ENCODE data around the gene OR51D1.

Gene OR51D1

DNA sequence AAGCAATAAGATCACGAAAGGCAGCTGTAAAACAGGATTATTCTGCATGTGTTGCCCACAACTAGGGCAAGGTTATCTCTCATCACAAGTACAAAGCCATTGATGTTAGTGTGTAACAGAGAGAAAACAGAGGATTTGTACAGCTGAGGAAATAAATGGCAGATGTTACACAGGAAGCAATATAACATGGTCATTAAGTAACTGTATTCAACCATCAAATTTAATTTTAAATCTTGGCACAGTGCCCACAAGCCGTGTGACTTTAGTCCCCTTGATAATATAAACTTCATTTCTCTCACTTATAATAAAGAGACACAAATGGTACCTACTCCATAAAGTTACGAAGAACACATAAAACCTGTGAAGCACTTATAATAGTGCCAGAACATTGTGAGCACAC is 43.1 kb downstream of the OR51D1 start:
- no peak for DNase-seq (ENCODE audit: extremely low spot score)
- TF ChIP-seq SUZ12 (IDR thresholded peaks at IDR 0.05) (no peak), LEF1 (IDR thresholded peaks at IDR 0.05; ENCODE audit: borderline replicate concordance) (no peak), HDGF (IDR thresholded peaks at IDR 0.05; ENCODE audit: borderline replicate concordance) (no peak), BHLHE40 (IDR thresholded peaks at IDR 0.05; ENCODE audit: borderline replicate concordance) (no peak), FOXM1 (IDR thresholded peaks at IDR 0.05; ENCODE audit: borderline replicate concordance) (no peak), ZNF384 (IDR thresholded peaks at IDR 0.05) (no peak), TARDBP (IDR thresholded peaks at IDR 0.05) (no peak), NFRKB (IDR thresholded peaks at IDR 0.05) (no peak), CTBP1 (IDR thresholded peaks at IDR 0.05; ENCODE audit: borderline replicate concordance) (no peak), L3MBTL2 (conservative IDR thresholded peaks at IDR 0.05) (no peak), ELF4 (IDR thresholded peaks at IDR 0.05) (no peak), ARNT (IDR thresholded peaks at IDR 0.05) (no peak), SP1 (IDR thresholded peaks at IDR 0.05) (no peak), FOXA1 (IDR thresholded peaks at IDR 0.05) (no peak)
- TF ChIP-seq, protein P1, sequence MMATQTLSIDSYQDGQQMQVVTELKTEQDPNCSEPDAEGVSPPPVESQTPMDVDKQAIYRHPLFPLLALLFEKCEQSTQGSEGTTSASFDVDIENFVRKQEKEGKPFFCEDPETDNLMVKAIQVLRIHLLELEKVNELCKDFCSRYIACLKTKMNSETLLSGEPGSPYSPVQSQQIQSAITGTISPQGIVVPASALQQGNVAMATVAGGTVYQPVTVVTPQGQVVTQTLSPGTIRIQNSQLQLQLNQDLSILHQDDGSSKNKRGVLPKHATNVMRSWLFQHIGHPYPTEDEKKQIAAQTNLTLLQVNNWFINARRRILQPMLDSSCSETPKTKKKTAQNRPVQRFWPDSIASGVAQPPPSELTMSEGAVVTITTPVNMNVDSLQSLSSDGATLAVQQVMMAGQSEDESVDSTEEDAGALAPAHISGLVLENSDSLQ (IDR thresholded peaks at IDR 0.05), result no peak
- CTCF ChIA-PET, result no interaction called here
- POLR2A ChIA-PET, result no interaction called here

DNA sequence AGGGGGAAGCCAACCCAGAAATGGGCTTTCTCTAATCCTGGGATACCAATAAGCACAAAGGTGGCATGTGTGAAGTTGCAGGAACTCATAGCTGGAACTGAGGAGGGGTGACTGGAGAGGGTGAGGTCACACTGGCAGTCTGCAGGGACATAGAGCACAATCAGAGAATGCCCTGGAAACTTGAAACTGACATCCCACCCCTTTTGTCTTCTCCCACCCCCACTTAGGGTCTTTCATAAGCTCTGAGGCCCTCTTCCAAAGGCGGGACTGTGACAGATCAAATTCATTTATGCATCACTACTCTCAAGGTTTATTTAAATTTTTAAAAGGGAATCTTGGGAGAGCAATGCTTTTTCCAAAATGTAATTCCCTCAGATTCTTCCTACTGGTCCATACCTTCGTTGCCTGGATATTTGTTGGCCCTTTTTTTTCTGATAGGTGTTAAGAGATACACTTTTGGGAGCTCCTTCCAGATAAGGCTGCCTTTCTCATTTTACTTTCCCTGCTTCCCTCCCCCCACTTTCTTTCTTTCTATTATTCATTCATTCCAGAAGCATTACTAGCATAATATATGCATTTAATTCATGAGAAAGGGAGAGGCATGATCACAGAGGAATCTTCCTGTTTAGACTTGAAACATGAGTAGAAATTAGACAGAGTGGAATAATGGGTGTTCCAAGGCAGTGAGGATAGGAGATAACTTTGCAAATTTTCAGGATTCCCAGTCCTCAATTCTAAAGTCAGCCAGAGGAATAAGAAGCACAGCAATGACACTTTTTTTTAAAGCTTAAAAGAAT is 45.5 kb downstream of the OR51D1 start:
- POLR2A ChIA-PET, result no interaction called here
- DNase-seq (ENCODE audit: extremely low spot score), result no peak
- CTCF ChIA-PET, result interaction anchor here (0.6 kb wide), 1 partner anchor 501 kb away, joined by 5 read pairs; no protein-coding TSS in a partner anchor
- TF ChIP-seq SUZ12 (IDR thresholded peaks at IDR 0.05) (no peak), BHLHE40 (IDR thresholded peaks at IDR 0.05; ENCODE audit: borderline replicate concordance) (no peak), HDGF (IDR thresholded peaks at IDR 0.05; ENCODE audit: borderline replicate concordance) (no peak), SP1 (IDR thresholded peaks at IDR 0.05) (no peak), LEF1 (IDR thresholded peaks at IDR 0.05; ENCODE audit: borderline replicate concordance) (no peak), FOXM1 (IDR thresholded peaks at IDR 0.05; ENCODE audit: borderline replicate concordance) (no peak), ELF4 (IDR thresholded peaks at IDR 0.05) (no peak), NFRKB (IDR thresholded peaks at IDR 0.05) (no peak), ZNF384 (IDR thresholded peaks at IDR 0.05) (no peak), FOXK2 (IDR thresholded peaks at IDR 0.05) (no peak), CTBP1 (IDR thresholded peaks at IDR 0.05; ENCODE audit: borderline replicate concordance) (no peak), TARDBP (IDR thresholded peaks at IDR 0.05) (no peak), L3MBTL2 (conservative IDR thresholded peaks at IDR 0.05) (no peak), FOXA1 (IDR thresholded peaks at IDR 0.05) (no peak), ARNT (IDR thresholded peaks at IDR 0.05) (no peak)
- TF ChIP-seq, protein P1 (IDR thresholded peaks at IDR 0.05), result no peak

DNA sequence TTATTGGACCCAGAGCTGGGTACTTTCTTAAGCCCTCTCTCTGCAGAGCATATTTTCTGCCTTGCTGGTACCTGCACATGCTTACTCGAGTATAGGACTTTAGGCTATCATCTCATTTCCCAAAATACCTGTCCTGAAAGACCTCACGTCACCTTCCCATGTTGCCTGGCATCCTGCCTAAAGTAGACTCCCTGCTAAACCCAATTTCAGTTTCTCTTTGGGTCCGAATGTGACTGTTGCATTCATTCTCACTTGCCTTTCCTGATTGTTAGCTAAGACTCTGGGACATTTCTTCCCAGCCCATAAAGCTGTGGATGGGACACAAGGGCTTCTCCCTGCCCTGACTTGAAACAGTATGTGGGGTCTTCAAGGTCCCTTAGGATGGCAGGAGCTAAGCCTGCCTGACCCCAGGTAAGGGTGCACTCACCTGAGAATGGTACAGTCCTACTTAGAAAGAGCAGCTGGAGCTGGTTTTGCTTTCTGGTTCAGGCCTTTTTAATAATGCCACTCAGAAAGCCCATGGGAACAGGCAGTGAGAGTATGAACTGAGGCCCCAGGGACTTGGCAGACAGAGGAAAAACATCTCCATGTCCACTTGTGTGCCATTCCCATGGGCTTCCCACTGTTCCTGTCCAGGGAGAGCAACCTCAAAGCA is 47.5 kb downstream of the OR51D1 start:
- ChIA-PET CTCF (no interaction called here), POLR2A (no interaction called here)
- TF ChIP-seq FOXK2 (IDR thresholded peaks at IDR 0.05) (no peak), L3MBTL2 (conservative IDR thresholded peaks at IDR 0.05) (no peak), FOXM1 (IDR thresholded peaks at IDR 0.05; ENCODE audit: borderline replicate concordance) (no peak), ELF4 (IDR thresholded peaks at IDR 0.05) (no peak), CTBP1 (IDR thresholded peaks at IDR 0.05; ENCODE audit: borderline replicate concordance) (no peak), HDGF (IDR thresholded peaks at IDR 0.05; ENCODE audit: borderline replicate concordance) (no peak), SP1 (IDR thresholded peaks at IDR 0.05) (no peak), LEF1 (IDR thresholded peaks at IDR 0.05; ENCODE audit: borderline replicate concordance) (no peak), ZNF384 (IDR thresholded peaks at IDR 0.05) (no peak)
- no peak for DNase-seq (ENCODE audit: extremely low spot score)

Data from HEK293T (cell line).